Measurements from ENCODE around the gene GCFC2. TPM values are rescaled to one million over a fixed set of nuclear protein-coding genes. Genes with fewer than 3 reads are reported as not detected.

The GCFC2 gene
- total RNA-seq (10 to 100 TPM; 16.2 to 18.2 TPM), polyA plus RNA-seq (10 to 100 TPM; 10.4 to 28.2 TPM)

- H3K4me1 ChIP-seq (ENCODE audit: control insufficient read depth in 4 of 4, insufficient read depth in 4 of 4, low read length in 3 of 4): peaks cover 0 to 11% (median 9%) of the 10 kb centered on the region in 4 donors
- H3K27me3 ChIP-seq (ENCODE audit: control insufficient read depth in 4 of 4, insufficient read depth in 4 of 4, low read length in 3 of 4): no peaks in the 10 kb centered on the region
- WGBS: under 1% methylated on average over 66 of the region's 66 CpGs
- peak within 1 kb of the TSS; percentile 95 to 98 for H3K9ac ChIP-seq (ENCODE audit: low read depth in 1 of 2, low read length in 2 of 2)
- H3K36me3 ChIP-seq (ENCODE audit: control insufficient read depth in 4 of 4, insufficient read depth in 3 of 4, low read depth in 1 of 4, low read length in 3 of 4): peaks cover 0 to 9% (median 2%) of the 10 kb centered on the region in 4 donors
- TF ChIP-seq NR2F2 (IDR thresholded peaks at IDR 0.05) (no peak), REST (IDR thresholded peaks at IDR 0.05) (no peak), ATF3 (IDR thresholded peaks at IDR 0.05) (no peak), GABPA (IDR thresholded peaks at IDR 0.05 in 1 of 2, conservative IDR thresholded peaks at IDR 0.05 in 1 of 2) (peak; percentile 52 to 72), MAX (IDR thresholded peaks at IDR 0.05) (peak; percentile 4), CTCF (IDR thresholded peaks at IDR 0.05; ENCODE audit: low read depth, low read length, missing input control) (peak; percentile 21), EGR1 (IDR thresholded peaks at IDR 0.05; ENCODE audit: low read depth in 2 of 2) (no peak), FOXA1 (IDR thresholded peaks at IDR 0.05) (no peak), HNF4G (IDR thresholded peaks at IDR 0.05) (no peak), HNF4A (conservative IDR thresholded peaks at IDR 0.05) (no peak), JUND (IDR thresholded peaks at IDR 0.05) (no peak), TAF1 (conservative IDR thresholded peaks at IDR 0.05) (peak; percentile 1), FOXA2 (IDR thresholded peaks at IDR 0.05) (no peak), YY1 (IDR thresholded peaks at IDR 0.05) (peak; percentile 78), RXRA (IDR thresholded peaks at IDR 0.05) (no peak), ZBTB33 (IDR thresholded peaks at IDR 0.05) (no peak), RAD21 (IDR thresholded peaks at IDR 0.05) (no peak), SP1 (IDR thresholded peaks at IDR 0.05) (peak; percentile 25)
- H3K4me3 ChIP-seq (ENCODE audit: low read depth in 1 of 3, low read length in 3 of 3): peak within 1 kb of the TSS; percentile 85 to 94 (median 88)
- peak within 1 kb of the TSS; percentile 89 to 97 for H3K27ac ChIP-seq (ENCODE audit: low read depth in 1 of 2, low read length in 2 of 2)
- DNase-seq (ENCODE audit: low spot score): peak; percentile 89
- H3K9me3 ChIP-seq (ENCODE audit: control insufficient read depth in 4 of 4, low read length in 3 of 4): no peaks in the 10 kb centered on the region
Observed at GRCh38 chr2:75710577-75711253, at the start of gene GCFC2. Gene GCFC2, minus strand, starts transcription at chr2:75710915. Its CDS starts 60 bp downstream, at chr2:75710855.

All from liver (tissue), 9 donors.